Kidney capillary endothelial cell (primary cell): ENCODE data around the gene DALRD3.

ENCODE experiments used
- DNase-seq: peaks from one replicate; pipeline ENCODE4 v3.0.0-alpha.2; 2018; ENCODE audit warnings: low spot score

Gene DALRD3

GRCh38 chr3:49017971-49018706, at the start of gene DALRD3:
DALRD3 (minus strand) TSS chr3:49018580; CDS start chr3:49018564, 16 bp downstream.
- peak; percentile 40 for DNase-seq

DNA sequence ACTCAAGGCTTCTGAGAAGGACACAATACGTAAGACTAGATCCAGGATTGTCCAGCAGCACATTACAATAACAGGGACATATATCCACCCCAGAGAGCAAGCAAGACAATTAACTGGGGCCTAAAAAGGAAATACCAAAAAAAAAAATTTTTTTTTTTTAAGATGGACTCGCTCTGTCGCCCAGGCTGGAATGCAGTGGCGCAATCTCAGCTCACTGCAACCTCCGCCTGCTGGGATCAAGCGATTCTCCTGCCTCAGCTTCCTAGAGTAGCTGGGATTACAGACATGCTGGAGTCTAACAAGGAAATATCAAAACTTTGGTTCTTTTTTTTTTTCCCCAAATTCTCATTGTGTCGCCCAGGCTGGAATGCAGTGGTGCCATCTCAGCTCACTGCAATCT, 39.6 kb upstream of the DALRD3 start:
- DNase-seq = no peak

- no peak for DNase-seq
These were observed 38.9 kb upstream of the DALRD3 start for GRCh38 chr3:49057268-49057667.

DNA sequence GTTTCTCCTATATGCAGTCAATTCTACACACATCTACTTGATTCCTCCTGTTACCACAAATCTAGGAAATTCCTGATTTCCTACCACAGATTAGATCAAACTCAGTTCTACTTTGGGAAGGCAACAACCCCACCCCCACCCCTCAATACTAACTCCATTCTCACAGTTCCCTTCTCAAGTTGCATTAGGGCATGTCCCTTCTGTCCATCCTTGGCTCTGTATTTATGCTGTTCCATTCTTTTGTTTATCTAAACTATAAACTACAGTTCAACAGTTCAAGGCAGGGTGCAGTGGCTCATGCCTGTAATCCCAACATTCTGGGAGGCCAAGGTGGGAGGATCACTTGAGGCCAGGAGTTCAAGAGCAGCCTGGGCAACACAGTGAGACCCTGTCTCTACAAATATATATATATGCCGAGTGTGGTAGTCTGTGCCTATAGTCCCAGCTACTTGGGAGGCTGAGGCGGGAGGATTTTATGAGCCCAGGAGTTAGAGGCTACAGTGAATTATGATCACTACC, 36.0 kb upstream of the DALRD3 start:
- DNase-seq = no peak

DNA sequence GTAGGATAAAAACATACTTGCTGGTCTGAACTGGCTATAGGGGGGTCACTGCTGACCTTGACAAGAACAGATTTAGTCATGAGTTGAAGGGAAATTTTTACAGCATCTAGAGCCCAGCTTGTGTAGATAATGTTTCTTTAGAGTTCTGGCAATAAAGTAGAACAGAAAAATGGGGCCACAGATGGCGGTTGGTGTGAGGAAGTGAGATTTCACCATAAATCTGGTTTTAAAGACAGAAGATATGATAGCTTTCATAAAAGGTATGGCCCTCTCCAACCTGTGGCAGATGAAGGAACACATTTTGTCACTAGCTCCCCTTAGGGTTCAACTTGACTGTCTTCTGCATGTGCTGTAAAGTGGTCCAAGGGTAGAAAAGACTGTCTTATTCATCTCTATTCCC, 35.2 kb upstream of the DALRD3 start:
- DNase-seq = no peak

DNA sequence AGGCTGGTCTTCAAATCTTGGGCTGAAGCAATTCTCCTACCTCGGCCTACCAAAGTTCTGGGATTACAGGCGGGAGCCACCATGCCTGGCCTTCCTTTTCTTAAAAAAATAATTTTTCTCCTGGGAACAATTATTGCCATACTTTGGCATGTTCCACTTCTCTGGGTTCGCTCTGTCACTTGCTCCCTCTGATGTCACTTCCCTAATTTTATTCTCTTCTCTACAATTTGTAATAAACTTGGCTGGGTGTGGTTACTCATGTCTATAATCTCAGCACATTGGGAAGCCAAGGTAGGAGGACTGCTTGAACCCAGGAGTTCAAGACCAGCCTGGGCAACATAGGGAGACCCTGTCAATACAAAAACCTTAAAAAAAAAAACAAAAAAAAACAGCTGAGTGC, 16.9 kb upstream of the DALRD3 start:
- DNase-seq = no peak

DNA sequence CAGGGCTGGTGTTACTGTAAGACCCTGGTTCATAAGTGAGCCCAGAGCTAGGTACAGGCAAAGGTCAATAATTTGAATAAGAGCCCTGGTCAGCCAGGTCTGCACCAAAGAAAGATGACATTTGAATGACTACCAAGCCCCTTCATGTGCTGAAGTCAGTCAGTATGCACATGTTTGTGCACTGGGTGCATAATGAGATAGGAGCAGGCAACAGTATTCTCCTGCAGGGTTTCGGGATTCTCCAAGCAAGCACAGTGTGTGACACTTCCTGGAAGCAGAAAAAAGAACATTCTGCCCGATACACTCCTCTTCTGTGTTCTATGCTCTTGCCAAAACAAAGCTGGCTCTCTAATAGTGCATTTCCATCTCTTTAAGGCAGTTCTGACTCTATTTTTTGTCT, 16.3 kb upstream of the DALRD3 start:
- DNase-seq = no peak

GRCh38 chr3:49032646-49033304, 14.4 kb upstream of the DALRD3 start:
- DNase-seq = no peak

GRCh38 chr3:49030321-49030720, 11.9 kb upstream of the DALRD3 start:
- no peak for DNase-seq

DNA sequence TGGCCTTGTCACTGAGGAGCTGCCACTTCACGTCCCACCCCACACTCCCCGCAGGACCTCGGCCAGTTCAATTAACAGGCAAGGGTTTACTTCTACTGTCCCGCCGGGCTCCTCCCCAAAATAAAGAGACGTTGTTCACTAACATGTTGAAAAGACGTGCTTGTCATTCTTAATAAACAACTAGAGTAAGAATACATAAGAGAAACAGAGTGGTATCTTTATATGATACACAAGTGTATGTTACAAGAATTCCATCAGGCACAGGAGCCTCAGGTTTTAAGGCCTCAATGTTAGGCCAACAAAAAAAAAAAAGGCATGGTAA, 11.1 kb upstream of the DALRD3 start:
- DNase-seq = no peak

- peak; percentile 95 for DNase-seq
These were observed 10.5 kb upstream of the DALRD3 start, which contains the start of gene IMPDH2 for GRCh38 chr3:49028673-49029562. IMPDH2 (minus strand) TSS chr3:49029398; CDS start chr3:49029350, 48 bp downstream.

- DNase-seq = no peak
These were observed 9.9 kb upstream of the DALRD3 start for GRCh38 chr3:49028298-49028672.

DNA sequence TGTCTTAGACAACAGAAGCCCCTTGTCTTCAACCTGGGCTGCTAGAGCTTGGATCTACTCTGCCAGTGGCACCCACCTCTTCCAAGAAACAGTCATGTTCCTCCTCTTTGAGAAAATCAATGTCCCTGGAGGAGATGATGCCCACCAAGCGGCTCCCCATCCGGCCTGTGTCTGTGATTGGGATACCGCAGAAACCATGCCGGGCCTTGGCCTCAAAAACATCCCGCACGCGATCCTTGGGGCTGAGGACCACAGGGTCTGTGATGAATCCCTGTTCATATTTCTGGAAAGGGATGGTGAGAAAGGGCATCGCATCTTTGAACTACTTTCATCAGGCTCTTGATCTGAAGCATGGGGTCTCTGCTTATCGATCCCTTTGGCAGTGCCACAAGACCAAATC, 9.3 kb upstream of the DALRD3 start:
- no peak for DNase-seq

- DNase-seq = no peak
These were observed 8.2 kb upstream of the DALRD3 start for GRCh38 chr3:49026536-49026935.

DNA sequence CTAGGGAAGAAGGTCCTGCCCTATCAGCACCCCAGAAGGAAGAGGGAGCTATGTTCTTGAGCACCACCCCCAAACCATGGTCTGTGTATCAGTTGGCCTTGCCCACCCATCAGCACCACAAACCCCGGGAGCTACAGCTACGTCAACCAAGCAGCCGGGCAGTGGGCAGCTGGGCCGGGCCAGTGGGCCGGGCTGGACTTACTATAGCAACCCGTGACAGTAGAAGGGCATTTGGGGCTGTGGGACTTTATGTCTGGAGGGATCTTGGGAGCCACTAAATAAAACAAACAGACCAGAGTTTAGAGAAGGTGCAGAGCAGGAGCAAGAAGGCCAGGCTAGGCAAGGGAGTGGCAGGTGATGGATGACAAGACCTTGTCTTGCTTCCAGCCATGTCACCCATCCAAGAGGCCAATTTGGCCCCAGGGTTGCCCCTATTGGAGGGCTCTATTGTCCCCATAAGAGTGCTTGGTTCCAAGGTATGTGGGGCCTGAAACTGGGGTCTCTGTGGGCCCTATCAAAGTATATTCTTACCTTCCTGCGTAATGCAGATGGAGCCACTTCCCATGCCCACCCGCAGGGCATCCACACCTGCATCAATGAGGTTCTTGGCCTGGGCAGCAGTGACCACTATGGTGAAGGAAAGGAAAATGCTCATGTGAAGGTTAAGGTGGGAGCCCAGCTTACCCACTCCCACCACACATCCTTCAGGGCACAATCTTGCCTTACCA, 7.6 kb upstream of the DALRD3 start:
- DNase-seq = no peak

DNA sequence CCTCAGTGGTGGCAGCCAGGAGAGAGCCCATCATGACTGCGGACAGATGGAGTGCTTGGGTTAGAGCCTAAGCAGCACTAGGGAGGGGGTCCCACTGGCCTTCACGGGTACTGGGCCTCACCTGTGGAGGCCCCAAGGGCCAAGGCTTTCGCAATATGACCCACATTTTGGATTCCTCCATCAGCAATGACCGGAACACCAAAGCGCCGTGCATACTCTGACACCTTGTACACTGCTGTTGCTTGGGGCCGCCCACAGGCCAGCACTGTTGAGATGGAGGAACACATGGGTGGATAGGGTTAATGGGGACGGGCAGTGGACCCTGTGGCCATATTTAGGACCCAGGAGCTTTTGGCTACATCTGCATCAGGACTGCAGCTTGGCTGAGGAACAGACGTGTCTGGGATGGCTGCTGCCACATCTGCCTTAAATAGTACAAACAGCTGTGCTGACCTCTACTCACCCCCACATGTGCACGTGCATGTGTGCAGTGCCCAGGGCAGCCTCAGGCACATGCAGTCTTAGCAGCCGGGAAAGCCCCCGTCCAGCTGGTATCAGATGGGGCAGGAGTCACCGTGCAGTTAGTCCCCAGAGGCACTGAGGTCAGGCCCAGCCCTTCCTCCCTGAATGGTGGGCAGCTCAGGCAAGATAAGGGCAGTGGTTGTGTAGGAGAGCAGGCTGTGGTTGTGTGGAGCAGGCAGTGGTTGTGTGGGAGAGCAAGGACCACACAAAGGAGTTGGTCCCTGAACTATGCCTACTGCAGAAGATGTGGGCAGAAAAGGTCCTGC, 6.8 kb upstream of the DALRD3 start:
- DNase-seq = no peak

DNA sequence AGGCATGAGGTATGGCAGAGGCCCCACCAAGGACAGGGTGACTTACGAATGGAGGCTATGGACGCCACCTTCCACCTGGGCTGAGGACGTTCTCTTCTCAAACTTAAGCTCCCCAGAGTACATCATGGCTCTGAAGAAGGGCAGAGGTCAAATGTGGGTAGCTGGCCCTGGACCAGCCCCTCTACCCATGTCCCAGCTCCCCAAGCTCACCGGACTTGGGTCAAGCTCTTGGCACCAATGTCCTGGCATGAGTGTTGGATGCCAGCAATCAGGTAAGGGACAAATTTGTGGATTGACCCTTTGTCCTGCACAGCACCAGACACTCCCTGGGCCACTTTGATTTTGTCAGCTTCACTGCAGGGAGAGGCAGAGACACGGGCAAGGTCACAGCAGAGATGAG, 6.1 kb upstream of the DALRD3 start:
- DNase-seq = no peak

GRCh38 chr3:49023775-49024174, 5.4 kb upstream of the DALRD3 start:
- DNase-seq = no peak

DNA sequence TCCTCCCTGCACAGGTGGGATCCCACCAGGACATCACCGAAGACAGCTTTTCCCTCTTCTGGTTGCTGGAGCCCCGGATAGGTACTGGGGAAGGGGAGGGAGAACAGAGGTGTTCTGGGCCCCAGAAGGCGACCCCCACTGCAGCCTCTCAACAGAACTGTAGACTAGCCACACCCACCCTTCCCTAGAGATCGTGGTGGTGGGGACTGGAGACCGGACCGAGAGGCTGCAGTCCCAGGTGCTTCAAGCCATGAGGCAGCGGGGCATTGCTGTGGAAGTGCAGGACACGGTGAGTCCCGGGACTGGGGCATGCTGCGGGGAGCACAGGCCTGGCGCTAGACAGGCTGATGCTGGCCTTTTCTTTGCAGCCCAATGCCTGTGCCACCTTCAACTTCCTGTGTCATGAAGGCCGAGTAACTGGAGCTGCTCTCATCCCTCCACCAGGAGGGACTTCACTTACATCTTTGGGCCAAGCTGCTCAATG, 4.3 kb upstream of the DALRD3 start:
- no peak for DNase-seq

DNA sequence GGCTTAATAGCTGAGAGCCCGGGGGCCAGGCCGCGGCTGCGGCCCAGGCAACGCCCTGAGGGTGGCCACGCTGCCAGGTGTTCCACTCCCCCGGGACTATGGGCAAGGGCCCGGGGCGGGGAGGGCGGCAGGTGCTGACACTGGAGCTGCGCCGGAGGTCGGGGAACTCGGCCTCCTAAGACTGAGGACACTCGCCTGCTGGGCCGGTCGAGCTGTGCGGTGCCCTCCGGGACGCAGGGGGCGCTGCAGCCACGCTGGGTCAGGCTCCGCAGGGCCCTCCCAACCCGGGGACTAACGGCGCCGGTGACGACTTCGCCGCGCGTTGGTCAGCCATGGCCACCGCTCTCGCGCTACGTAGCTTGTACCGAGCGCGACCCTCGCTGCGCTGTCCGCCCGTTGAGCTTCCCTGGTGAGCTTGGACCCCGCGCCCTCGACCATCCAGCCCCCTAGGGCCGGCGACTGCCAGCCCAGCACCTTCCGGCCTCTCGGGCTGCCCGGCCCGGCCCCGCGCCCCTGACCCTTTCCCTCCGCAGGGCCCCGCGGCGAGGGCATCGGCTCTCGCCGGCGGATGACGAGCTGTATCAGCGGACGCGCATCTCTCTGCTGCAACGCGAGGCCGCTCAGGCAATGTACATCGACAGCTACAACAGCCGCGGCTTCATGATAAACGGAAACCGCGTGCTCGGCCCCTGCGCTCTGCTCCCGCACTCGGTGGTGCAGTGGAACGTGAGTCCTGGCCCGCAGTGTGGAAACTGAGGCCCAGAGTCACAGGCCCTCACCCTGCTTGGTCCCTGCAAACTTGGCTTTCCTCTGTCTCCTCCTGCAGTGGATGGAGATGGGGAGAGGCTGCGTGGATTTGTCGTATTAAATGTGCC, 3.7 kb upstream of the DALRD3 start, which contains the start of gene NDUFAF3:
Gene NDUFAF3, plus strand, starts transcription at position 309 of the 875 bp plus-strand sequence. Its CDS starts 24 bp downstream, at position 333.
- peak; percentile 90 for DNase-seq
